ENCODE data around the gene ANKRD34B.

DNA sequence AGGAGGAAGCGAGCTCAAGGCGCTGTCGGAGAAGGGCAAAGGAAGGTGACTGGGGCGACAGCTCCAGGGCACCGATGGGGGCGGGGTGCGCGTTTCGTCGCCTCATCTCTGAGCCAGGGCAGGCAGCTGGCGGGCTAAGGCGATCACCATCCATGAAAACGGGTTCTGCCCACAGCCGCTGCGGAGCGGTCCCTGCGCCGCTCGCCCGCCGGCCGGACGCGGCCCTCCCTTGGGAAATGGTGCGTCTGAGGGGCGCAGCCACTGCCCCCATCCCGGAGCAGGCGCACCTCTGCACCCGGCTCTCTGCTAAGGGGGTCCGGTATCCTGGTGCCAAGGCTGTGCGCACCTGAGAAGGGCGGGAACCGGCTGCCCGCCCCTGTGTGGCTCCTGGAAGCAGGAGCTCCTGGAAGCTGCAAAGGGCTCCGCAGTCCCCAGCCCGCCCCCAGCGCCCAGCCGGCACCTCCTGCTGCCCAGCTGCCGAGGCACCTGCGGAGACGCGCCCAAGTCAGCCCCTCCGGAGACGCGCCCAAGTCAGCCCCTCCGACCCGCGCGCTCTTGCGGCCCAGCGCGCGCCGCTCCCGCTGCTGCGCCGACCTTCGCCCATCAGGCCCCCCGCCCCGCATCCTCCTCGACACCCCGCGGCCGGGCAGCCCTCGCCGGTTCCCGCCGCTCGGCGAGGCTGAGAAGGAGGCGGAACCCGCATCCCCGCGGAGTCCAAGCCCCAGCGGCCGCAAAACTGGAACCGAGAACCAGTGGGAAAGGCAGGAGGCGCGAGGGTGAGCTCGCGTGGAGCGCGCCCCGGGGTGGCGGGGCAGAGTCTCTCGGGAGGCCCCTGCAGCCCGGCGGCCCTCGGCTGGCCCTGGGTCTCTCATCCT lies 757 bp downstream of the ANKRD34B start:
- TF ChIP-seq, protein P1, sequence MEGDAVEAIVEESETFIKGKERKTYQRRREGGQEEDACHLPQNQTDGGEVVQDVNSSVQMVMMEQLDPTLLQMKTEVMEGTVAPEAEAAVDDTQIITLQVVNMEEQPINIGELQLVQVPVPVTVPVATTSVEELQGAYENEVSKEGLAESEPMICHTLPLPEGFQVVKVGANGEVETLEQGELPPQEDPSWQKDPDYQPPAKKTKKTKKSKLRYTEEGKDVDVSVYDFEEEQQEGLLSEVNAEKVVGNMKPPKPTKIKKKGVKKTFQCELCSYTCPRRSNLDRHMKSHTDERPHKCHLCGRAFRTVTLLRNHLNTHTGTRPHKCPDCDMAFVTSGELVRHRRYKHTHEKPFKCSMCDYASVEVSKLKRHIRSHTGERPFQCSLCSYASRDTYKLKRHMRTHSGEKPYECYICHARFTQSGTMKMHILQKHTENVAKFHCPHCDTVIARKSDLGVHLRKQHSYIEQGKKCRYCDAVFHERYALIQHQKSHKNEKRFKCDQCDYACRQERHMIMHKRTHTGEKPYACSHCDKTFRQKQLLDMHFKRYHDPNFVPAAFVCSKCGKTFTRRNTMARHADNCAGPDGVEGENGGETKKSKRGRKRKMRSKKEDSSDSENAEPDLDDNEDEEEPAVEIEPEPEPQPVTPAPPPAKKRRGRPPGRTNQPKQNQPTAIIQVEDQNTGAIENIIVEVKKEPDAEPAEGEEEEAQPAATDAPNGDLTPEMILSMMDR (IDR thresholded peaks at IDR 0.05), result no peak
- TF ChIP-seq, protein P2, sequence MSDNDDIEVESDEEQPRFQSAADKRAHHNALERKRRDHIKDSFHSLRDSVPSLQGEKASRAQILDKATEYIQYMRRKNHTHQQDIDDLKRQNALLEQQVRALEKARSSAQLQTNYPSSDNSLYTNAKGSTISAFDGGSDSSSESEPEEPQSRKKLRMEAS (CRISPR knock-in tag; IDR thresholded peaks at IDR 0.05), result no peak
- TF ChIP-seq CBFB (CRISPR knock-in tag; IDR thresholded peaks at IDR 0.05; ENCODE audit: low read depth) (no peak), TEAD4 (CRISPR knock-in tag; IDR thresholded peaks at IDR 0.05) (no peak), NFATC4 (CRISPR knock-in tag; IDR thresholded peaks at IDR 0.05) (no peak), ELF4 (CRISPR knock-in tag; IDR thresholded peaks at IDR 0.05; ENCODE audit: low read depth) (peak; percentile 73; the same call in 1 of the 2 replicates), NFE2L1 (CRISPR knock-in tag; IDR thresholded peaks at IDR 0.05) (no peak), FOXP1 (CRISPR knock-in tag; IDR thresholded peaks at IDR 0.05; ENCODE audit: borderline replicate concordance) (no peak), SP1 (CRISPR knock-in tag; conservative IDR thresholded peaks at IDR 0.05) (no peak)
- TF ChIP-seq, protein P3, sequence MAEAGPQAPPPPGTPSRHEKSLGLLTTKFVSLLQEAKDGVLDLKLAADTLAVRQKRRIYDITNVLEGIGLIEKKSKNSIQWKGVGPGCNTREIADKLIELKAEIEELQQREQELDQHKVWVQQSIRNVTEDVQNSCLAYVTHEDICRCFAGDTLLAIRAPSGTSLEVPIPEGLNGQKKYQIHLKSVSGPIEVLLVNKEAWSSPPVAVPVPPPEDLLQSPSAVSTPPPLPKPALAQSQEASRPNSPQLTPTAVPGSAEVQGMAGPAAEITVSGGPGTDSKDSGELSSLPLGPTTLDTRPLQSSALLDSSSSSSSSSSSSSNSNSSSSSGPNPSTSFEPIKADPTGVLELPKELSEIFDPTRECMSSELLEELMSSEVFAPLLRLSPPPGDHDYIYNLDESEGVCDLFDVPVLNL (CRISPR knock-in tag; IDR thresholded peaks at IDR 0.05; ENCODE audit: borderline replicate concordance, low read depth), result no peak
- TF ChIP-seq, protein P4, sequence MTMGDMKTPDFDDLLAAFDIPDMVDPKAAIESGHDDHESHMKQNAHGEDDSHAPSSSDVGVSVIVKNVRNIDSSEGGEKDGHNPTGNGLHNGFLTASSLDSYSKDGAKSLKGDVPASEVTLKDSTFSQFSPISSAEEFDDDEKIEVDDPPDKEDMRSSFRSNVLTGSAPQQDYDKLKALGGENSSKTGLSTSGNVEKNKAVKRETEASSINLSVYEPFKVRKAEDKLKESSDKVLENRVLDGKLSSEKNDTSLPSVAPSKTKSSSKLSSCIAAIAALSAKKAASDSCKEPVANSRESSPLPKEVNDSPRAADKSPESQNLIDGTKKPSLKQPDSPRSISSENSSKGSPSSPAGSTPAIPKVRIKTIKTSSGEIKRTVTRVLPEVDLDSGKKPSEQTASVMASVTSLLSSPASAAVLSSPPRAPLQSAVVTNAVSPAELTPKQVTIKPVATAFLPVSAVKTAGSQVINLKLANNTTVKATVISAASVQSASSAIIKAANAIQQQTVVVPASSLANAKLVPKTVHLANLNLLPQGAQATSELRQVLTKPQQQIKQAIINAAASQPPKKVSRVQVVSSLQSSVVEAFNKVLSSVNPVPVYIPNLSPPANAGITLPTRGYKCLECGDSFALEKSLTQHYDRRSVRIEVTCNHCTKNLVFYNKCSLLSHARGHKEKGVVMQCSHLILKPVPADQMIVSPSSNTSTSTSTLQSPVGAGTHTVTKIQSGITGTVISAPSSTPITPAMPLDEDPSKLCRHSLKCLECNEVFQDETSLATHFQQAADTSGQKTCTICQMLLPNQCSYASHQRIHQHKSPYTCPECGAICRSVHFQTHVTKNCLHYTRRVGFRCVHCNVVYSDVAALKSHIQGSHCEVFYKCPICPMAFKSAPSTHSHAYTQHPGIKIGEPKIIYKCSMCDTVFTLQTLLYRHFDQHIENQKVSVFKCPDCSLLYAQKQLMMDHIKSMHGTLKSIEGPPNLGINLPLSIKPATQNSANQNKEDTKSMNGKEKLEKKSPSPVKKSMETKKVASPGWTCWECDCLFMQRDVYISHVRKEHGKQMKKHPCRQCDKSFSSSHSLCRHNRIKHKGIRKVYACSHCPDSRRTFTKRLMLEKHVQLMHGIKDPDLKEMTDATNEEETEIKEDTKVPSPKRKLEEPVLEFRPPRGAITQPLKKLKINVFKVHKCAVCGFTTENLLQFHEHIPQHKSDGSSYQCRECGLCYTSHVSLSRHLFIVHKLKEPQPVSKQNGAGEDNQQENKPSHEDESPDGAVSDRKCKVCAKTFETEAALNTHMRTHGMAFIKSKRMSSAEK (CRISPR knock-in tag; IDR thresholded peaks at IDR 0.05; ENCODE audit: borderline replicate concordance), result no peak
- TF ChIP-seq, protein P5, sequence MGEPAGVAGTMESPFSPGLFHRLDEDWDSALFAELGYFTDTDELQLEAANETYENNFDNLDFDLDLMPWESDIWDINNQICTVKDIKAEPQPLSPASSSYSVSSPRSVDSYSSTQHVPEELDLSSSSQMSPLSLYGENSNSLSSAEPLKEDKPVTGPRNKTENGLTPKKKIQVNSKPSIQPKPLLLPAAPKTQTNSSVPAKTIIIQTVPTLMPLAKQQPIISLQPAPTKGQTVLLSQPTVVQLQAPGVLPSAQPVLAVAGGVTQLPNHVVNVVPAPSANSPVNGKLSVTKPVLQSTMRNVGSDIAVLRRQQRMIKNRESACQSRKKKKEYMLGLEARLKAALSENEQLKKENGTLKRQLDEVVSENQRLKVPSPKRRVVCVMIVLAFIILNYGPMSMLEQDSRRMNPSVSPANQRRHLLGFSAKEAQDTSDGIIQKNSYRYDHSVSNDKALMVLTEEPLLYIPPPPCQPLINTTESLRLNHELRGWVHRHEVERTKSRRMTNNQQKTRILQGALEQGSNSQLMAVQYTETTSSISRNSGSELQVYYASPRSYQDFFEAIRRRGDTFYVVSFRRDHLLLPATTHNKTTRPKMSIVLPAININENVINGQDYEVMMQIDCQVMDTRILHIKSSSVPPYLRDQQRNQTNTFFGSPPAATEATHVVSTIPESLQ (CRISPR knock-in tag; IDR thresholded peaks at IDR 0.05), result no peak

Measured in WTC11 (cell line).